Spleen (tissue), 11 donors: Measurements from ENCODE around the gene DSCAML1. TPM values are rescaled to one million over a fixed set of nuclear protein-coding genes. Genes with fewer than 3 reads are reported as not detected.

Experiments used
- DNase-seq: peaks from one replicate; pipeline ENCODE4 v3.0.0-alpha.2; 2020
- H3K27ac ChIP-seq, 8 donors: fragments of 200-600 bp; sonication (generic) in 7 of 8; 1 replicate in 4 of 8; 2 replicates in 4 of 8; pipeline versions ENCODE4 v1.5.0 to v1.8.0; 2016 to 2021; ENCODE audit warnings: inconsistent platforms in 4 of 8, mild to moderate bottlenecking in 4 of 8, moderate library complexity in 1 of 8
- H3K27me3 ChIP-seq, 7 donors: fragments of 200-600 bp; sonication (generic) in 6 of 7; replicated peaks in 1 of 7; 1 replicate in 4 of 7; 2 replicates in 3 of 7; pipeline versions ENCODE4 v1.5.0 to v1.8.0; 2016 to 2021; ENCODE audit warnings: inconsistent platforms in 3 of 7, mild to moderate bottlenecking in 1 of 7
- H3K36me3 ChIP-seq, 6 donors: fragments of 200-600 bp; sonication (generic) in 5 of 6; 1 replicate in 4 of 6; 2 replicates in 2 of 6; pipeline versions ENCODE4 v1.5.0 to v1.8.0; 2016 to 2021; ENCODE audit warnings: inconsistent platforms in 2 of 6
- H3K4me1 ChIP-seq, 6 donors: fragments of 200-600 bp; sonication (generic) in 5 of 6; 1 replicate in 3 of 6; 2 replicates in 3 of 6; pipeline versions ENCODE4 v1.5.0 to v1.8.0; 2016 to 2021; ENCODE audit warnings: inconsistent platforms in 3 of 6
- H3K4me3 ChIP-seq, 8 donors: fragments of 200-600 bp; sonication (generic) in 7 of 8; 1 replicate in 4 of 8; 2 replicates in 4 of 8; pipeline versions ENCODE4 v1.5.0 to v1.8.0; 2016 to 2021; ENCODE audit warnings: inconsistent platforms in 4 of 8, mild to moderate bottlenecking in 4 of 8, moderate library complexity in 2 of 8
- H3K9me3 ChIP-seq, 8 donors: fragments of 200-600 bp; sonication (generic) in 7 of 8; 1 replicate in 4 of 8; 2 replicates in 4 of 8; pipeline versions ENCODE4 v1.5.0 to v1.8.0; 2016 to 2021; ENCODE audit warnings: inconsistent platforms in 4 of 8
- POLR2A ChIP-seq, 3 donors: fragments of 450-650 bp; IDR thresholded peaks; one replicate each; pipeline ENCODE4 v1.5.1; 2017; ENCODE audit warnings: antibody characterized with exemption in 3 of 3, mild to moderate bottlenecking in 1 of 3
- POLR2AphosphoS5 ChIP-seq, 3 donors: sonication (generic); formaldehyde crosslinking; IDR thresholded peaks; one replicate each; pipeline ENCODE4 v1.5.1; 2017; ENCODE audit warnings: antibody characterized with exemption in 3 of 3
- whole genome bisulfite sequencing, 5 donors: extraction: QIAGEN DNeasy Blood & Tissue Kit in 3 of 5; methylation state at CpG; one replicate each; pipeline versions ENCODE4 v1.1.5 to v1.1.7; 2013 to 2018; 5-methylcytosine and 5-hydroxymethylcytosine counted together
- intact Hi-C: fragments of 100-400 bp; cut with DNase I; formaldehyde crosslinking; loops from one replicate; pipeline ENCODE4 v1.15.0; 2023; ENCODE audit warnings: low total_unique reads
- polyA plus RNA-seq, 3 donors: library from polyadenylated mRNA; stranded (reverse); fragments of 200-250 nt; gene quantifications; one replicate each; pipeline ENCODE4 v1.2.1, GENCODE V29; 2013
- total RNA-seq, 7 donors: library from RNA; depleted of rRNA in 3 of 7; stranded (reverse); fragments of >200 nt in 3 of 7; fragmentation: NEBNext Ultra II Directional in 4 of 7; extraction: Animal tissue kit (Norgen Biotek cat#: 25700) in 4 of 7; gene quantifications; one replicate each; pipeline versions ENCODE4 v1.1.0 to v1.2.1, GENCODE V29; 2016 to 2021
- TF ChIP-seq, protein P1 (sequence below), 11 experiments: fragments of 200-600 bp in 7 of 11; fragments of 450-650 bp in 4 of 11; sonication (generic) in 4 of 11; IDR thresholded peaks in 8 of 11; conservative IDR thresholded peaks in 3 of 11; 1 replicate in 7 of 11; 2 replicates in 4 of 11; pipeline versions ENCODE4 v1.4.0 to v1.8.0; 2016 to 2021; ENCODE audit warnings: antibody characterized with exemption in 11 of 11, inconsistent platforms in 4 of 11, mild to moderate bottlenecking in 1 of 11
- donor health status: healthy with polysubstance abuse.
- donor health status: DM: no; HTN: no; CAD: no; lungs with moderate emphysema.
- donor health status: DM: no; HTN: no; CAD: no.
- donor health status: Bipolar disorder and iron deficiency.
- donor health status: healthy.
- donor health status: DM: no; HTN: no; CAD: no.
- donor health status: DM: yes; HTN: yes; CAD: no.

The DSCAML1 gene
- total and polyA plus RNA-seq, 10 donors, result 0.07 to 10.7 (median 2.3) TPM

DNA sequence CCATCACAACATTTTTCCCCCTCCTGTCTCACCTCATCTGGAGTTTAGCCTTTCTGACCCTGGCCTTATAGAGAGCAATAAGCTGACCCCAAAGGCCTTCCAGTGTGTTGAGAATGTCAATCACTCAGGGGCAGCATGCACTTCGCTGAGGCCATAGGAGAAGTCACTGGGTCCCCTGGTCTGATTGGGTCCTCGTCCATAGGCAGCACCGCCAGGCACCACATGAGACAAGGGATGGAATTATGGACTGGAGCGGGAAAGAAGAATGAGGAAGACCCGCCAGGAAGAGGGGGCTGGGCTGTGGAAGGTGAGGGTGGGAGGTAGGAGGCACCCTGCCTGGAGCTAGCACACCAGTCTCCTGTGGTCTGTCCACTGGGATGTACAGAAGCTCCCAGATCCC lies 72.9 kb downstream of the DSCAML1 start:
- intact Hi-C loops, result no loop called here
- no peaks in the 10 kb centered on the region for H3K36me3 ChIP-seq
- no peak overlapping the region for H3K27ac ChIP-seq
- 84 to 96% (median 91%) methylated on average over 5 of the region's 5 CpGs for WGBS, 5 donors
- TF ChIP-seq, protein P1, sequence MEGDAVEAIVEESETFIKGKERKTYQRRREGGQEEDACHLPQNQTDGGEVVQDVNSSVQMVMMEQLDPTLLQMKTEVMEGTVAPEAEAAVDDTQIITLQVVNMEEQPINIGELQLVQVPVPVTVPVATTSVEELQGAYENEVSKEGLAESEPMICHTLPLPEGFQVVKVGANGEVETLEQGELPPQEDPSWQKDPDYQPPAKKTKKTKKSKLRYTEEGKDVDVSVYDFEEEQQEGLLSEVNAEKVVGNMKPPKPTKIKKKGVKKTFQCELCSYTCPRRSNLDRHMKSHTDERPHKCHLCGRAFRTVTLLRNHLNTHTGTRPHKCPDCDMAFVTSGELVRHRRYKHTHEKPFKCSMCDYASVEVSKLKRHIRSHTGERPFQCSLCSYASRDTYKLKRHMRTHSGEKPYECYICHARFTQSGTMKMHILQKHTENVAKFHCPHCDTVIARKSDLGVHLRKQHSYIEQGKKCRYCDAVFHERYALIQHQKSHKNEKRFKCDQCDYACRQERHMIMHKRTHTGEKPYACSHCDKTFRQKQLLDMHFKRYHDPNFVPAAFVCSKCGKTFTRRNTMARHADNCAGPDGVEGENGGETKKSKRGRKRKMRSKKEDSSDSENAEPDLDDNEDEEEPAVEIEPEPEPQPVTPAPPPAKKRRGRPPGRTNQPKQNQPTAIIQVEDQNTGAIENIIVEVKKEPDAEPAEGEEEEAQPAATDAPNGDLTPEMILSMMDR (IDR thresholded peaks at IDR 0.05 in 8 of 11, conservative IDR thresholded peaks at IDR 0.05 in 3 of 11), result no peak
- TF ChIP-seq POLR2A (IDR thresholded peaks at IDR 0.05) (no peak), POLR2AphosphoS5 (IDR thresholded peaks at IDR 0.05) (no peak)
- H3K4me1 ChIP-seq, result no peaks in the 10 kb centered on the region
- H3K4me3 ChIP-seq, result no peak overlapping the region
- H3K27me3 ChIP-seq, result peaks cover 0 to 10% (median 0%) of the 10 kb centered on the region in 7 donors
- no peaks in the 10 kb centered on the region for H3K9me3 ChIP-seq
- peak; percentile 35 for DNase-seq

DNA sequence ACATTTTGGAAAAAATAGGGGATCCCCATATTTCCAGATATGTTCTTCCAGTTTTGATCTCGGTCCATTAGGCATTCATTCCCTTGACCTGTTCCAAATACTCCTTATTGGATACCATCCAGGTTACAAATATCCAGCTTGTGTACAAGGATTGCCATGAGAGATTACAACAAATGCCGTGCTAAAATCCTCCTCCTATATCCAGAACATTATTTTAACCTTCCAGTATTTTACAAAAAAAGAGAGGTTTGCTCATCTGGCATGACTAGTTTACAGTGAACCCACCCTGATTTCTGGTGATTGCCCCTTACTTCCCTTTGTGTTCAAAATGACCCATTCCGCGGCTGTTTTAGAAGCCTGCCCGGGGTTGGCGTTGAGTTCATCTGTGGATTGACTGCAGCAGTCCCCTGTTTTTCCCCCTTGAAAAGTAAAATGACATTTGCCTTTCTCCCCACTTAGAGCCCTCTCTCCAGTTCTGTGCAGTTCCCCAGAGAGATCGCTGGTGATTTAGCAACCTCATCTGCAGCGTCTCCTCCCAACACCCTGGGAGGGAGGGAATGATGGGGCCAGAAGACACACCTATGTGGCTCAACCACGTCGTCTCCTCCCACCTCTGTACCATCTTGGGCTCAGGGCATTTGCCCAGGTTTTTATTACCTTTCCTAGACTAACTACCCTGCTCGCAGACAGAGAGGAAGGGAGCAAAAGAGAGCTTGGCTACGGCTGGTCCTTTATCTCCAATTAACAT lies 73.6 kb downstream of the DSCAML1 start:
- DNase-seq, result peak; percentile 12
- no peaks in the 10 kb centered on the region for H3K36me3 ChIP-seq
- H3K4me1 ChIP-seq, result no peaks in the 10 kb centered on the region
- H3K27me3 ChIP-seq, result peaks cover 0 to 10% (median 0%) of the 10 kb centered on the region in 7 donors
- H3K4me3 ChIP-seq, result no peak overlapping the region
- TF ChIP-seq POLR2AphosphoS5 (IDR thresholded peaks at IDR 0.05) (no peak), POLR2A (IDR thresholded peaks at IDR 0.05) (no peak)
- TF ChIP-seq, protein P1 (IDR thresholded peaks at IDR 0.05 in 8 of 11, conservative IDR thresholded peaks at IDR 0.05 in 3 of 11), result no peak
- 72 to 80% (median 75%) methylated on average over 12 of the region's 12 CpGs for WGBS, 5 donors
- intact Hi-C loops, result no loop called here
- H3K9me3 ChIP-seq, result no peaks in the 10 kb centered on the region
- no peak overlapping the region for H3K27ac ChIP-seq

DNA sequence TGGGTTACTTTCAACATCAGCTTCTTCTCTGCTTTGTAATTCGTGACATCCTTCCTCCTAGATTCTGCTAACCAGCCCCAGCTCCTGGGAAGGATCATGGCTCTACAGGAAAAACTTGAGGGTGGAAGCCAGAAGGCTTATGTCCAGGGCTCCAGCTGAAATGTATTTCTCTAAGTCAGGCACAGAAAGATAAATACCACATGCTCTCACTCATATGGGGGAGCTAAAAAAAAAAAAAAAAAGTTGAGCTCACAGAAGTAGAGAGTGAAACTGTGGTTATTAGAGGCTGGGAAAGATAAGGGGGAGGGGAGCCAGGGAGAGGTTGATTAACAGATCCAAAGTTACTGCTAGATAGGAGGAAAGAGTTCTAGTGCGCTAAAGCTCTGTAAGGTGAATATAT lies 74.9 kb downstream of the DSCAML1 start:
- Histone ChIP-seq H3K36me3 (no peaks in the 10 kb centered on the region), H3K27me3 (peaks cover 0 to 10% (median 0%) of the 10 kb centered on the region in 7 donors), H3K4me1 (no peaks in the 10 kb centered on the region), H3K27ac (no peak overlapping the region), H3K4me3 (no peak overlapping the region), H3K9me3 (no peaks in the 10 kb centered on the region)
- DNase-seq, result no peak
- WGBS, 5 donors, result 76 to 84% (median 80%) methylated on average over 2 of the region's 2 CpGs
- intact Hi-C loops, result no loop called here
- no peak for TF ChIP-seq POLR2AphosphoS5 (IDR thresholded peaks at IDR 0.05)
- TF ChIP-seq POLR2A (IDR thresholded peaks at IDR 0.05), result no peak

DNA sequence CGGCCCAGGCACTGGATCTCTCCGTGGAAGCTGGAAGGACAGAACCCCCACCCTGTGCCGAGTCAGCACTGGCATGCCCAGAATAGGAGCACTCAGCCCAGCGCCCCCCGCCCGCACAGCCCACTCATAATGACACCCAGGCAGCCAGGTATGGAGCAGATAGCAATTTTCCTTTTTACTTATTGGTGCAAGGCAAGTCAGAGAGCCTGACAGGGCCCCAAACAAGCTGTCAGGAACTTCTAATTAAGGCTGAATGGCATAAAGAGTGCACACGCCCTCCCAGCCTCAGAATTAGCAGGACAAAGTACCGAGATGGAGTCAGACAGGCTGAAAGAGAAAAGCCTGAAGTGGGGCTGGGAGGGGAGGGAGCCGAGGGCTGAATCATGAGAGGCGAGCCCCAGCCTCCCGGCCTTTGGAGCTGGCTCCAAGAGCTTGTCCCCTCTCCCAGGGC lies 76.9 kb downstream of the DSCAML1 start:
- 72 to 83% (median 80%) methylated on average over 9 to 11 of the region's 11 CpGs for WGBS, 5 donors
- TF ChIP-seq, protein P1 (IDR thresholded peaks at IDR 0.05 in 8 of 11, conservative IDR thresholded peaks at IDR 0.05 in 3 of 11), result no peak
- no peak for TF ChIP-seq POLR2A (IDR thresholded peaks at IDR 0.05)
- no peak for TF ChIP-seq POLR2AphosphoS5 (IDR thresholded peaks at IDR 0.05)
- Histone ChIP-seq H3K9me3 (no peaks in the 10 kb centered on the region), H3K36me3 (no peaks in the 10 kb centered on the region), H3K4me3 (no peak overlapping the region), H3K27me3 (peaks cover 0 to 10% (median 0%) of the 10 kb centered on the region in 7 donors), H3K4me1 (no peaks in the 10 kb centered on the region), H3K27ac (no peak overlapping the region)
- intact Hi-C loops, result no loop called here
- no peak for DNase-seq
